ENCODE measurements around the gene ITGAD.

Gene ITGAD

DNA sequence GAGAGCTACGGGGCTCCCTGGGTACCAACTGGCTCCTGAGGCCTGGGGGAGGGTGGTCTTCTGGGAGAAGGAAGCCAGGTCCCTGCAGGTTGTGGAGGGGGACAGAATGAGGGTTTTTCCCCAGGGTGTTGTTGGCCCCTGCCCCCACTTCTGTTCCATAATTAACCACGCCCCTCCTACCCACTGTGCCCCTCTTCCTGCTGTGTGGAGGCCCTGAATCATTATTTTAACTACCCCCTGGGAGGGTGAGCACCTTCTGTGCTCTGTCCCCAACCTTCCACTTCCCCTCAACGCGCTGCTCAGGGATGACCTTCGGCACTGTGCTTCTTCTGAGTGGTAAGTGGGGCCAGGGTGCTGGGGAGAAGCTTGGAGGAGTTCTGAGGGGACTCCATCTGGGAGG, at the start of gene ITGAD:
TSS of gene ITGAD (plus strand) at position 280 of the 400 bp plus-strand sequence. CDS start at position 306, 26 bp downstream.
- in situ Hi-C loops (cut with MboI; ENCODE audit: low pct_unique_long_range_greater_than_20kb, low sequenced_read_pairs): no loop called here
- no peak for DNase-seq

DNA sequence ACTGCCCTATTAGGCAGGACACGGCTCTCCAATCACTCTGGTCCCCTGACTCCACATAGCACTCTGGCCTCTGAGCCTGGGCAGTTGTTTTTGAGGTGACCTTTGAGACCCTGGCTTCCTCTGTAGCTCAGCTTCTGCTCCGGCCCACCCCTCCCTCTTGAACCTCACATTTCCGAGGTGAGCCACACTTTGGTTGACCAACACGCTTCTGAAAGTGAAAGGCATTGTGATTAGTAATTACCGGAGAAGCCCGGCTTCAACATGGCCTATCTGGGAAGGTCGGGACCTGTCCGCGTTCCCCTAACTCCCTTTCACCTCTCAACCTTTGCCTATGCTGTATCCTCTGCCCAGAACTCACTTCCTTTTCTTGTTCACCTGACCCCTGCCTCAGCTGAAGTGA, 48.4 kb upstream of the ITGAD start:
- no peak for DNase-seq
- in situ Hi-C loops (cut with MboI; ENCODE audit: low pct_unique_long_range_greater_than_20kb, low sequenced_read_pairs): no loop called here

DNA sequence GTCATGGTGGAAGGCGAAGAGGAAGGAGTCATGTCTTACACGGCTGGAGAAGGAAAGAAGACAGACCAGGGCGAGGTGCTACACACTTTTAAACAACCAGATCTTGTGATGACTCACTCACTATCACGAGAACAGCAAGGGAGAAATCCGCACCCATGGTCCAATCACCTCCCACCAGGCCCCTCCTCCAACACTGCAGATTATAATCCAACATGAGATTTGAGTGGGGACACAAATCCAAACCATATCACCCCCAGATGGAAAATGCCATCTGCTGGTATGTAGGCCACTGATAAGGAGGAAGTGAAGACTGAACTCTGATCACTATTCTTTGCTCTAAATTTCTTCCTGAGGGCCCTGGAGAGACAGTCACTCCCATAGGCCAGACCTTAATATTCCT, 45.7 kb upstream of the ITGAD start:
- peak; percentile 33 for DNase-seq
- in situ Hi-C loops (cut with MboI; ENCODE audit: low pct_unique_long_range_greater_than_20kb, low sequenced_read_pairs): no loop called here

GRCh38 chr16:31348579-31348978, 44.6 kb upstream of the ITGAD start:
- DNase-seq: peak; percentile 43
- in situ Hi-C loops (cut with MboI; ENCODE audit: low pct_unique_long_range_greater_than_20kb, low sequenced_read_pairs): no loop called here

DNA sequence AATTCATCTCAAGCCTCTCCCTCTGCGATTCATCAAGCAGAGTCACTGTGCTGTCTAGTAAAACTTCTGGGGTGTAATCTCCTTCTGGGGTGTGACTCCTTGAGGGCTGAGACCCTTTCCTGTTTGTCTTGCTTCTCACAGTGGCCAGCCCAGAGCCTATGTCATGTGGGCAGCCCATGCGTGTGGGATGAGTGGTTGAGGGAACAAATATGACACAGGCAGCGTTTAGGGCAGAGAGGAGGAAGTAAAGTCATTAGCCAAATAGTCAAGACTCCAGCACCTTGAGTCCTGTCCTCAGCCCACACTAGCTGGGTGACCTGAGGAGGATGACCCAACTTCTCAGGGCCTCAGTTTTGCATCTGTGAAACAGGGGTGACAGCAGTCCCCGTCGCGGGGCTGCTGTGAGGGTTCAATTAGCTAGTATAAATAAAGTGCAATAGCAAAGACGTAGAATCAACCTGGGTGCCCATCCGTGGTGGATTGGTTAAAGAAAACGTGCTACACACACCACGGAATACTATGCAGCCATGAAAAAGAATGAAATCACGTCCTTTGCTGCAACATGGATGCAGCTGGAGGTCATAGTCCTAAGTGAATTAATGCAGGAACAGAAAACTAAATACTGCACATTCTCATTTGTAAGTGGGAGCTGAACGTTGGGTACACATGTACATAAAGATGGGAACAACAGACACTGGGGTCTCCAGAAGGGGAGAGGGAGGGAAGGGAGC, 42.7 kb upstream of the ITGAD start:
- in situ Hi-C loops (cut with MboI; ENCODE audit: low pct_unique_long_range_greater_than_20kb, low sequenced_read_pairs): no loop called here

GRCh38 chr16:31351246-31351941, 41.7 kb upstream of the ITGAD start:
- in situ Hi-C loops (cut with MboI; ENCODE audit: low pct_unique_long_range_greater_than_20kb, low sequenced_read_pairs): no loop called here
- no peak for DNase-seq

More for the DNA sequence above, 42.7 kb upstream of the ITGAD start:
- peak; percentile 48 for DNase-seq

- DNase-seq: no peak
- in situ Hi-C loops (cut with MboI; ENCODE audit: low pct_unique_long_range_greater_than_20kb, low sequenced_read_pairs): no loop called here
Observed at GRCh38 chr16:31351942-31352325, 41.2 kb upstream of the ITGAD start.

GRCh38 chr16:31352376-31353115, 40.6 kb upstream of the ITGAD start:
- peak; percentile 86 for DNase-seq
- in situ Hi-C loops (cut with MboI; ENCODE audit: low pct_unique_long_range_greater_than_20kb, low sequenced_read_pairs): no loop called here

GRCh38 chr16:31354394-31355291, 38.5 kb upstream of the ITGAD start, which contains the start of gene ITGAX:
ITGAX (plus strand) TSS chr16:31355176; CDS start chr16:31355255, 79 bp downstream.
- DNase-seq: peak; percentile 64
- in situ Hi-C loops (cut with MboI; ENCODE audit: low pct_unique_long_range_greater_than_20kb, low sequenced_read_pairs): no loop called here

DNA sequence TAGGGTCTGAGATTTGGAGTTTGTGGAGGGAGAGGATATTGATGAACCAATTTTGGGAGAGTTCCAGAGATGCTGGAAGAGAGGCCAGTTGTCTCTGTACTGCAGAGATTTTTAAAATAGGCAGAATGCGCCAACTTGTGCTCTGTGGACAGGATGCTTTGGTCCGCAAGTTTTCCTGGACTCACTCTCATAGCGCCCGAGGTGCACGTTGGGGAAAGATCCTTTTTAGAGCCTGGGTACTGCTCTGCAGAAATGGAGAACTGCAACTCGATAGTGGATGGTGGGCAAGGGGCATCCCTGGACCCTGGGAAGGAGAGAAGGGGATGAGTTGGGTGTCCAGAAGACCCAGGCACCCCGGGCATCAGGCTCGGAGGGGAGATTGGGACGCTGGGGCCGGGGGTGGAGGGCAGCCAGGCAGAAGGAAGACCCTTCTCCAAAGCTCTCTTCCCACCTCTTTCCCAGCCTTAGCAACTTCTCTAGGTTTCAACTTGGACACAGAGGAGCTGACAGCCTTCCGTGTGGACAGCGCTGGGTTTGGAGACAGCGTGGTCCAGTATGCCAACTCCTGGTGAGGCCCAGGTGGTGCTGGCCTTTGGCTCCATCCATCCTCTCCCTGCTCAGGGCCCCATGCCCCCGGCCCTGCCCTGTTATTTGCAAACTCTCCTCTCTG, 37.6 kb upstream of the ITGAD start:
- in situ Hi-C loops (cut with MboI; ENCODE audit: low pct_unique_long_range_greater_than_20kb, low sequenced_read_pairs): no loop called here

GRCh38 chr16:31356566-31357323, 36.4 kb upstream of the ITGAD start:
- in situ Hi-C loops (cut with MboI; ENCODE audit: low pct_unique_long_range_greater_than_20kb, low sequenced_read_pairs): no loop called here
- DNase-seq: no peak

More for the DNA sequence above, 37.6 kb upstream of the ITGAD start:
- DNase-seq: no peak

DNA sequence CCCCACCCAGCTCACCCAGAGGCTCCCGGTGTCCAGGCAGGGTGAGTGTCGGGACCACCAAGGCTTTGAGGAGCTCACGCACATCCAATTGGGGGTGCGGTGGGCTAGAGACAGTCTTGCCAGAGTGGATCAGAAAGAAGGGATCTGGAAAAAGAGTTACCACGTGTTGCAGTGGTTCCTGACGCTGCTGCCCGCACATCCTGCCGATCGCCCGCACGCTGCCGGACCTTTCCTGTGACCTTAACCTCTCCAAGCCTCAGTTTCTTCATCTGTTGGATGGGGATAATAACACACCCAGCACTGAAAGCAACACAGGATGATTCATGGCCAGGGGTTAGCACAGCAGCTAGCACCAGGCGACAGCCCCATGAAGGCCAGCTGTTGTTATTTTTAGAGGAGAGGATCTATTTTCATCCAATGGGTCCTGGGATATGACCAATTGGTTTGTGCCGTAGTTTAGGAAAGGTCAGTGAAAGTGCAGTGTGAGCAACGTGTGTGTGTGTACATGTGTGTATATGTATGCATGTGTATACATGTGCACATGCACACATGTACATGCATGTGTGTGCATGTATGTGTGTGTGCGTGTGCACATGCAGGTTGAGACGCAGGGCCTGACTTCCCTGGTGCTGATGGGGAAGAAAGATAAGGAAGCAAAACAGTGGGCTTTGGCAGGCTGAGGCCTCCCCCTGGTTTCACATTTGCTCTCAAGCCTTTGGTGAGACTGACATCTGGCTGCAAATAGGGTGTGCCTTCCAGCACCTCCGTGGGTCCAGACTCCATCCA, 35.6 kb upstream of the ITGAD start:
- peak; percentile 15 for DNase-seq
- in situ Hi-C loops (cut with MboI; ENCODE audit: low pct_unique_long_range_greater_than_20kb, low sequenced_read_pairs): no loop called here

DNA sequence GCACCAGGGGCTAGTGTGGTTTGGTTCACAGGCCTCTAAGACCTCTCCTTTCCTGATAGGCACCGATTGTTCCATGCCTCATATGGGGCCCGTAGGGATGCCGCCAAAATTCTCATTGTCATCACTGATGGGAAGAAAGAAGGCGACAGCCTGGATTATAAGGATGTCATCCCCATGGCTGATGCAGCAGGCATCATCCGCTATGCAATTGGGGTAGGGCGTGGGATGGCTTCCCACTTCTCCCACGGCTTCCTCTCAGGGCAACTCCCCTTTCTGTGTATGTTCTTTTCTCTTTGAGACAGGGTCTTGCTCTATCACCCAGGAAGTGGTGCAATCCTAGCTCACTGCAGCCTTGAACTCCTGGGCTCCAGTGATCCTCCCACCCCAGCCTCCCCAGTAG, 32.9 kb upstream of the ITGAD start:
- in situ Hi-C loops (cut with MboI; ENCODE audit: low pct_unique_long_range_greater_than_20kb, low sequenced_read_pairs): no loop called here
- DNase-seq: no peak

DNA sequence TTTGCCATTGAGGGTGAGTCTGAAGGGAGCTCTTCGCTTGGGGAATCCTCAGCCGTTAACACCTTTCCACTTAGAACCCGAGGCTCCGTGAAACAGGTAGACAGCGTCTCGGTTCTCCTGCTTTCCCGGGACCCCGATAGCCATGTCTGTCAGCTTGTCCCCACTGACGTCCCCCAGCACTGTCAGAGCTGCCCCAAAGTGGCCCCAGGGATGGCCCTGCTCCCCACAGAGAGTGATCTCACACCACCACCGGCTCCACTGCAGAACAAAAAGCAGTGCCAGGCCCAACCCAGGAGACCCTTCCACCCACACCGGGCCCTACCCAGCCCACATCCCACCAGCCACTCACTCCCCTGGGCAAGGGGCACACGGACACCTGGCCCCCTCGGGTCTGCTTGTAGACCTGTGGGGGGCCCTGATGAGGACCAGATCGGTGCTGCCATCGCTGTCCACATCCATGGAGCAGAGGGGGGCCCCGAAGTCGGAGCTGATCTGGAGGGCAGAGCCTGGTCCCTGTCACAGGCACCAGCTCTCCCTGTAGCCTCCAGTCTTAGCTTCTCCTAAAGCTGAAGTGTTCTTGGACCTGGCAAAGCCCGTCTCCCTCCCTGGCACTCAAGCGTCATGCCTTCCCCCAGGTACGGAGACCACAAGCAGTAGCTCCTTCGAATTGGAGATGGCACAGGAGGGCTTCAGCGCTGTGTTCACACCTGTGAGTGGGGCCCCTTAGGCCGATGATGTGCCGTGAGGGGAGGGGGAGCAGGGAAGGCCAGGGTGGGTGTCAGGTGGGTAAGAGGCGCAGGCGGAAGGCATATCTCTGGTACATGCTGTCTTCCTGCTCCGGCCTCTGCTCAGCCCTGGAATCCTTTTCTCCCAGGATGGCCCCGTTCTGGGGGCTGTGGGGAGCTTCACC, 31.7 kb upstream of the ITGAD start:
- in situ Hi-C loops (cut with MboI; ENCODE audit: low pct_unique_long_range_greater_than_20kb, low sequenced_read_pairs): no loop called here
- DNase-seq: no peak

GRCh38 chr16:31362476-31363405, 30.4 kb upstream of the ITGAD start:
- no peak for DNase-seq

More at GRCh38 chr16:31362476-31363405, 30.4 kb upstream of the ITGAD start:
- in situ Hi-C loops (cut with MboI; ENCODE audit: low pct_unique_long_range_greater_than_20kb, low sequenced_read_pairs): no loop called here
